ENCODE data around the gene SPACA5.
"Not testable (repeated sequence)": the region's sequence is repeated elsewhere in the genome, so short reads cannot be mapped to it uniquely, and the experiment has no call there.

SPACA5 gene

GRCh38 chrX:48022100-48022499 lies 15.3 kb downstream of the SPACA5 start:
- no peak for DNase-seq

GRCh38 chrX:48022738-48023137 lies 15.9 kb downstream of the SPACA5 start:
- DNase-seq = no peak

- peak; percentile 46 for DNase-seq
These were observed 18.8 kb downstream of the SPACA5 start for GRCh38 chrX:48025561-48025960.

- DNase-seq = not testable (repeated sequence)
These were observed 20.8 kb downstream of the SPACA5 start for GRCh38 chrX:48027545-48027944.

- DNase-seq = no peak
These were observed 21.3 kb downstream of the SPACA5 start for GRCh38 chrX:48028091-48028490.

GRCh38 chrX:48030237-48030636 lies 23.4 kb downstream of the SPACA5 start:
- no peak for DNase-seq

GRCh38 chrX:48030641-48031173 lies 23.9 kb downstream of the SPACA5 start:
- not testable (repeated sequence) for DNase-seq

- DNase-seq = no peak
These were observed 29.1 kb downstream of the SPACA5 start for GRCh38 chrX:48035891-48036290.

GRCh38 chrX:48043056-48043455 lies 36.3 kb downstream of the SPACA5 start:
- no peak for DNase-seq

- DNase-seq = peak; percentile 75
These were observed 38.9 kb downstream of the SPACA5 start for GRCh38 chrX:48045410-48046311.

- no peak for DNase-seq
These were observed 40.1 kb downstream of the SPACA5 start for GRCh38 chrX:48046846-48047245.

- no peak for DNase-seq
These were observed 52.0 kb downstream of the SPACA5 start for GRCh38 chrX:48058621-48059295.

- DNase-seq = no peak
These were observed 52.5 kb downstream of the SPACA5 start for GRCh38 chrX:48059296-48059639.

All from fibroblast of skin of right quadriceps (primary cell).